Femur (tissue), 1 donor: Measurements from ENCODE around the gene MGST2.
"Not testable (repeated sequence)": the region's sequence is repeated elsewhere in the genome, so short reads cannot be mapped to it uniquely, and the experiment has no call there.

Source experiments
- DNase-seq: peaks from one replicate; pipeline ENCODE4 v3.0.0-alpha.2; 2017

MGST2 gene

DNA sequence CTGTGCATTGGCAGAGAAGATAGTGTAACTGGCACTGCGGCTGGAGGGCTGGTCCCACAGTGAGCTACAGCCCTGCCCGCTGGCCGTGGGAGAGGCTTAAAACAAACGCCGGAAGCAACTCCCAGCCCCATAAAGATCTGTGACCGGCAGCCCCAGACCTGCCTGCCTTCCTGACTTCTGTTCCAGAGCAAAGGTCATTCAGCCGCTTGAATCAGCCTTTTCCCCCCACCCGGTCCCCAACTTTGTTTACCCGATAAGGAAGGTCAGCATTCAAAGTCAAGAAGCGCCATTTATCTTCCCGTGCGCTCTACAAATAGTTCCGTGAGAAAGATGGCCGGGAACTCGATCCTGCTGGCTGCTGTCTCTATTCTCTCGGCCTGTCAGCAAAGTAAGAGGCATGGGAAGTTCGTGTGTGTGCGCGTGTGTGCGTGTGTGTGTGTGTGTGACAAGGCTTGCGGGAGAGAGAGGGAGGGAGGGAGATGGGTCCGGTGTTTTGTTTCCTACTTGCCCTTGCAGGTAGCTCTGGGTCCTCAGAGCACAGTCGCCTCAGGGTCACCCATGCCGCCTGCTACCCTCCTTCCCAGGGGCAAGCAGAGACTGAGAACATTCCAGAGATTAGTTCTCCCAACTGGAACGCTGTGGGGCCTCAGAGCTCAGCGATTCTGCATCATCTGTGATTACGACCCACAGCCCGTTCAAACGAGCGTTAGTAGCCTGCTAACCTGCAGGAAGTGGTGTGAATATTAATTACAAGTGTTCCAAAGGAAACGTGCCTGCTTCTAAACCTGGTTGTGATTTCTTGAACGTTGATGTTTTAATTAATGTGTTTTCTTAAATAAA lies at the start of gene MGST2:
TSS of gene MGST2 (plus strand) at position 130 of the 840 bp plus-strand sequence. CDS start at position 331, 201 bp downstream.
- peak; percentile 82 for DNase-seq

DNA sequence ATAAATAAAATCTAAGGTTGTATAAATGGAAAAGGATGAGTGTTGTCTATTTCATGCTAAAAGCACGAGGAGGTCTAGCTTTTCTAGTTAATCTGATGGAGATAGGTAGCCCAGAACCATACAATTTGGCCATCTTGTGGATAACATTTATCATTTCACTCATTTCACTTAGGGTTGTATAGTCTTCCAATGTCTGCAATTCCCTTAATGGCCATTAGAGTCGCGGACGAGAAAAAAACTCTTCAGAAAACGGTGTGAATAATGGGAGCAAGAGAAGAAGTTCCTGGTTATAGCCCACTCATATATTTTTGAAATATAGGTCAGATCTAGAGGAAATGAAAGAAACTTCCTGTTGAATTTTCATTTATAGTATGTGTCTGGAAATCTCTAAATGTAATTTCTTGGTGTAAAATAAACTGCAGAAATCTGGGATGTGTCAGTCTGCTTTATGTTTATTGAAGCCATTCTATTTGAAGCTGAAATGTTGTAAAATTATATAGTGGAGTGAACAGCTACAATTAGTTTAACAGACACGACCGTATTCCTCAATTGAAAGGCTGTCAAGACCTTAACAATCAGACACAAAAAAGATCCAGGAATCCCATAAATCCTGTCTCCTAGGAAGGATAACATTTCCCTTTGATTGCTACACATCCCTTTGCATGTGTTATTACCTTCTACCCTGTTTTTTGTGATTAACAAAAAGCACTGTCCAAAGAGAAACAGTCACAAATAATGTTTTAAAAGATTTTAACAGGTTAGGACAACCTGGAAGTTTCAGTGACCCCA lies 47.7 kb upstream of the MGST2 start:
- DNase-seq: no peak

DNA sequence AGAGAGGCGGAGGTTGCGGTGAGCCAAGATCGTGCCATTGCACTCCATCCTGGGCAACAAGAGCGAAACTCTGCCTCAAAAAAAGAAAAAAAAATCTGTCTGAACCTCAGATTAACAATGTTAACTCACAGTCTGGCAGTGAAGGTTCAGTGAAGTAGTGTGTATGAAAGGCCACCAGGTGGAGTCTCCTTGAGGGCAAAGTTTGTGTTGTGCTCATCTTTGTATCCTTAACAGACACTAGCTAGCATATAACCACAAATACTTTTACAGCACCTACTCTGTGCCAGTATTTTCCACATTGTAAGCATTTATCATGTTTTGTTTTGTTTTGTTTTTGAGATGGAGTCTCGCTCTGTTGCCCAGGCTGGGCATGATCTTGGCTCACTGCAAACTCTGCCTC lies 46.0 kb upstream of the MGST2 start:
- DNase-seq: no peak

DNA sequence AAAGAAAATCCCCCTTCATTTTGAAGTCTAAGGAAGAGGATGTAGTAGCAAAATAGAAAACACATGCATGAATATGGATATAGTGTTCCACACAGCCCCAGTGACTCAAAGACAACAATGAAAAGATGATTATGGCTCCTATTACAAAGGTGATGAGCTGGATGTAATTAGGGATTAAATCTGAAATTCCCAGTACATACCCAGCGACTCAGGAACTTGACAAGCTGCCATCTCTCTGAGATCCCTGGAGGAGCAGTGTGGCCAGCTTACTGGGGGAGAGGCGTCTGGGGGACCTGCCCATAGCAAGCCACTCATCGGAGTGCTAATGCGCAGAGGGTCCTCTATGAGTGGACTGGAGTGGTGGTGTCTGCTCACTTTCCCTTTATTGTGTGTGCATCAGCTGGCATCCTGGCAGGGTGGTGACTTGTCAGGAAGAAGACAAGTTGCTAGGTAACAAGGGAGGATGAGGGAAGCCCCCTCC lies 42.7 kb upstream of the MGST2 start:
- DNase-seq: no peak

DNA sequence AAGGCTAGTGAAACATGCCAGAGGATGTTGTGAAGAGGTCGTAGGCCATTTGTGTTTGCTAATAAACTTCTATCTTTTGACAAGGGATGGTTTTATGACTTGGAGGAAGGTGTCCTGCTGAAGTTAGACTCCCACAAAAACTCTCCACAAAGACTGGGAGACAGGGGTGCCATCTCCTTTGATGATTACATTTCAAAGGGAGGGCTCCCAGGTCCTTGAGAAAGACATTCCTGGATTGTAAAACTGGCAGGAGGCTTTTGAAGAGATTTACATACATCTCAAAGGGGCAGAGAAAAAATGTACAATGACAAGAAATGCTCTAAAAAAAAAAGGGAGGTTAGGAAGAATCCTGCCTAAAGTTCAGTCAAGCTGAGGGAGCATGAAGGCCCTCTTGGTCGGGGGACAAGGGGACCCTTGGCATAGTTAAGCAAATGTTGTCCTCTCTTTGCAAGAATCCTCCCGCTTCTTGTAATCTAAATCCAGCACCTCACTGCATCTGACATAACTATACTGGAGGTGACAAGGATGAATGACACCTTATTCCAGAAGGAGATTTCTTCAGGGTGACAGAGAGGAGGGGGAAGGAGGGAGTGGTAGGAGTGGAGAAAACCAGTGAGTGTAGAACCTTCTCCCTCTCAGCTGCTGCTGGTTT lies 41.1 kb upstream of the MGST2 start:
- no peak for DNase-seq

DNA sequence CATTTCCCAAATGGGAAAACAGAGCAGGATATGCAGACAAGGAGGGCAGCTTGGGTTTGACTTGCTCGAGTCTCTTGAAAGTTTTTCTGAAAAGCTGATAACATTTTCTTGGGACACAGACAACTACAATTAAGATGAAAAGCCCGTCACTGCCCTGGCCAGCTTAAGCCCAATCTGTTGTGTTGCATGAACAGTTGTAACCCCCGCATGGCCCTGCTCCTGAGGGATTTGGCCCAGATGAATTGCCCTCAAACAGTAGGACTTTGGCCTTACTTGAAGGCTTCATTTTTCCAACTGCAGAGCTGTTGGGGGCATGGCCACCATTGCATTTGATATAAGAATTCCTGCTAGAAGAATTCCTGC lies 40.5 kb upstream of the MGST2 start:
- no peak for DNase-seq

DNA sequence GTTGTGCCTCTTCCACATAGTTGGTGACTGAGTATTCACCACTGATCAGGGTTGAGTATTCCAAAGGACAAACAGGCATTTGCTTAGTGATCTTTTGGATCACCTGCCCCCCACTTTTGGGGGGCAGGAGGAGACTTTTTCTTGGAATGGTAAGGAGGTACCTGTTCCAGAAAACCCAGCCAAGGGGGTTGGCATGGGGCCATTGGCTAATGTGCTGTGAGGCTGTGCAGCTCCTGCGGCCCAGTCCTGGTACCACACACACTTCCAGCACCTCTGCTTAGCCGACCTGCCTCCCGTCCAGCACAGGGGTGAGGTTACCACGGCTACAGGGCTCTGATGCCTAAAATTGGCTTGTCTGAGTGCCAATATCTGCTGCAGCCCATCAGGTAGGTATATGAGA lies 40.1 kb upstream of the MGST2 start:
- no peak for DNase-seq

DNA sequence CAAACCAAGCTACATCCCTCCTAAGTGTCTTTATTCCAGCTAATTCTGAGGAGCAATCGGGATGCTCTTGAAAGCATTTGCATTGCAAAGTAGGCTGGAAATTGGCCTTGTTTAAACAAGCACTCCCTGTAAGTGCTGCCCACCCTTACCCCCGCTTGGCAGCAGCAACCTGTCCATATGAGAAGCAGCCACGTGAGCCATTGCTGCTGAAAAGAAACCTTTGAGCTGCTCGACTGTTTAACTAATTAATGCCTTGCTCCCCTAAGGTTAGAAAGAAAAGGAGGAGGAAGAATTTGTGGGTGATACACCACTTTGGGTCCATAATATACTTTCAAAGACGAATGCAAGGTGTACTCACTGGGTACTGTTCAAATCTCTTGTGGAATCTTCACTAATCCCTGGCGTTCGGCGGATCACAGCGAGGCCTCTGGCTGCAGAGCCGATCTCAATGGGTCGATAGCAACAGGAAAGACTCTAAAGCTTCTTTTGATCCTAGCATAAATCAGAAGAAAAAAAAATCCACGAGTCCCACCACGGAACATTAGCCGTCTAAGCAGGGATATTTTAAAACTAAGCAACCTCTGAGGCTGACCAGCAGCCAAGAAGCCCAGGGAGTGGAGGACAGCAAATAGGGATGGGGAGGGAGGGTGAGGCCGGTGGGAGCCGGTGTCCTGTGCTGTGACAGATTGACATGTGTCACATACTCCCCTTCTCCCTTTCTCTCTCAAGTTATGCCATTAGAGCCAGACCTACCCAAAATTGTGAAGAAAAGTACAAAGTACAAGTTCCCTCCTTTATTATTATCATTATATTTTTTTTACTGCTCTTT lies 37.2 kb upstream of the MGST2 start:
- no peak for DNase-seq

DNA sequence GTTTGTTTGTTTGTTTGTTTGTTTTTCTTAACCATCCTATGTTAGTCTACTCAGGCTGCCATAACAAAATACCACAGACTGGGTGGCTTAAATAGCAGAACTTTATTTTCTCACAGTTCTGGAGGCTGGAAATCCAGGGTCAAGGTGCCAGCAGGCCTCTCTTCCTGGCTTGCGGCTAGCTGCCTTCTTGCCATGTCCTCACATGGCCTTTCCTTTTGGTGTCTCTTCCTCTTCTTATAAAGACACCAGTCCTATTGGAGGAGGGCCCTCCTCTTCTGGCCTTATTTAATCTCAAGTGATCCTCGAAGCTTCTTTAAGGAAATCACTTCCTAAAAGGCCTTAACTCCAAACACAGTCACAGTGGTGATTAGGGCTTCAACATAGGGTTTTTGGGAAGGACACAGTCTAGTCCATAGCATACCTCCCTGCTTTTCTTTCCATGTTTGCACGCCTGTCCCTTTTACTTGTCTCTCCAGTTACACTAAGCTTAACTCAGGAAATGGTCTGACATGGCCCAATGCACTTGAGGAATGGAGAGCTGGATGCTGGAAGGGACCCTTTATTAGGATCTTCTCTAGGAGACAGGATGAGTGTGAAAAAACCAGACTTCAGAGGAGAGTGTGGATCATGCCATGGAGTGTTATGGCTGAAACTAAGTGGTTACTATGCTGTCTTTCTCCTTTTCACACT lies 36.0 kb upstream of the MGST2 start:
- DNase-seq: no peak

DNA sequence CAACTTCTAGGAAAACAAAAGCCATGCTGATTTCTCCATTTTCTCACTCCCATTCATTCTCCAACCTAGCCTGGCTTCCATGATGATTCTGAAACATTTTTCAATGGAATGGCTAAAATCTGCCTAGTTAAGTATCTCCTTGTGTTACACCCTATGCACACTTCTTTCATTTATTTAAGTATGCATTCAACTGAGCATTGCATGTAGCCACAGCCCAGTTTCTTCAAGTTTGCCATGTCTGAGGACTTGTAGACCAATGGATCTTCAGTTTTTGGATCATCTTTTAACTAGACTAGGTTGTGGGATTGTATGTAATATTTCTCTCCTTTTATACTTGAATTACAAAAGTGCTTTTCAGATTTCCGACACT lies 35.5 kb upstream of the MGST2 start:
- no peak for DNase-seq

DNA sequence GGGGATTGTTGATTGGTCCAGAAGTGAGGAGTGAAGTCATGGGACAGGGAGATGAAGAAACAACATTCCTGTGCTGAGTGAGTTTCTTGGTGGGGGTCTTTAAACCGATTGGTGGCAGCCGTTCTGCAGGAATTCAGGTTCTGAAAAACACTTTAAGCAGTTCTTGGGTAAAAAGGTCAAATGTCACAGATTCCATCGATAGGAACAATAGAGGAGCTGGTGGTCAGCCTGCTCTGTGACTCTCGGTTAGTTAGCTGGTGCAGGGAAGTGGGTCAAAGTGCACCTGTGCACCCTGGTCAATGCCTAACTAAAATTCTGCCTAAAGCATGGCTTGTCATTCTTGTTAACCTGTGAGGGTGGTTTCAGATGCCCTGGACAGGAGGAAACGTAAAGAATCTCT lies 34.6 kb upstream of the MGST2 start:
- no peak for DNase-seq

DNA sequence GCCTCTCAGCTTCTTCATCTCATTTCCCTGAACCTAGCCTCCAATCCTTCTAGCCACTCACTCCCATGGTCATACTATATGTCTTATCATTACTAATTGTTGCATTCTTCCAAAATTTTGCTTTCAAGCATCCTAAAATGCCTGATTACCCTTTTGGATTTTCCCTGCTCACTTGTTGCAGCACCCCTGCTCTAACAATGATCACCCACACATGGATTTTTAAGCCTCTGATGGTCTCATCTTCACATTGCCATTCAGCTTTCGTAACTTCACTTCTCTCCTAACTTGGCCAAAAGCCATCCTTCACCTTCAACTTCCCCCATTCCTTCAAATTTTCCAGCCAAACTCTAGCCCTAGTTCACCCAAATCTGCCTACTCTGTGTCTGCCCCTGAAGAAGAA lies 33.8 kb upstream of the MGST2 start:
- DNase-seq: no peak

DNA sequence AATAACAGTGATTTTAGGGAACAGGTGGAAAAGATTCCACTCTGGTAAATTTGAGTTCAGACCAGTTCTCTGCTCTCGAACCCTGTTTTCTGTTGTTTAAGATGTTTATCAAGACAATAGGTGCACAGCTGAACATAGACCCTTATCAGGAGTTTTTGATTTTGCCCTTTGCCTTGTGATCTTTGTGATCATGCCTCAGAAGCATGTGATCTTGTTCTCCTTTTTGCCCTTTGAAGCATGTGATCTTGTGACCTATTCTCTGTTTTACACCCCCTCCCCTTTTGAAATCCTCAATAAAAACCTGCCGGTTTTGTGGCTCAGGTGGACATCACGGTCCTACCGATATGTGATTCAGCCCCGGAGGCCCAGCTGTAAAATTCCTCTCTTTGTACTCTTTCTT lies 32.9 kb upstream of the MGST2 start:
- DNase-seq: not testable (repeated sequence)

DNA sequence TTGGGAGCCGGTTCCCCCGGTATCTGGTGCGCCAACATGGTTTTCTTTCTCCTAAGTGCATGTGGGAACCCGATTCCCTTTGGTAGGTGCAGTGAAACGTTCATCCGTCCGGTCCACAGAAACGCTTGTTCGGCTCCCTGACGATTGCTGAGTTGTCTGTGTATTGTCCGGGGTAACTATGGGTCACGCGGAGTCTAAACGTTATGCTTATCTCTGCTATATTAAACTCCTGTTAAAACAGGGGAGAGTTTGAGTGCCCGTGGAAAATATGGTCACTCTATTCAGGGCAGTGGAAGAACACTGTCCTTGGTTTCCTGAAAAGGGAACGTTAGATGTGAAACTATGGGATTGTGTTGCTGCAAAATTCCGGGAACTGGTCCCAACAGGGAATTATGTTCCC lies 32.4 kb upstream of the MGST2 start:
- DNase-seq: no peak

DNA sequence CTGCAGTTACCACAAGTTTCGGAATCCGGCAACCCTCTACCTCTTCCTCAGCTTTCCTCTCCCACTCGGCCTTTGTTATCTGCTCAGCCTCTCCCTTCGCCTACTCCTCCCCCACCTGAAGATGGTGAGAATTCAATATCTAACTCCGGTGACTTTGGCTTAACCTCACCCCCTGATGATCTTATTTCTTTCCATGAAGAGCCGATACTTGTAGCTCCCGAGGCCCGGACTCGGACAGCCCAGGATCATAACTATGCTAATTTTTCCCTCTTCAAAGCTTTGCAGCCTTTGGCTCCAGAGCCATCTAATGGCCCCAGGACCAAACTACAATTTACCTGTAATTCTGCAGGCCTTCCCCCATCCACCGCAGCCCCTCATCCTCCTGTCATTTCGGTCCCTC lies 32.0 kb upstream of the MGST2 start:
- DNase-seq: no peak

DNA sequence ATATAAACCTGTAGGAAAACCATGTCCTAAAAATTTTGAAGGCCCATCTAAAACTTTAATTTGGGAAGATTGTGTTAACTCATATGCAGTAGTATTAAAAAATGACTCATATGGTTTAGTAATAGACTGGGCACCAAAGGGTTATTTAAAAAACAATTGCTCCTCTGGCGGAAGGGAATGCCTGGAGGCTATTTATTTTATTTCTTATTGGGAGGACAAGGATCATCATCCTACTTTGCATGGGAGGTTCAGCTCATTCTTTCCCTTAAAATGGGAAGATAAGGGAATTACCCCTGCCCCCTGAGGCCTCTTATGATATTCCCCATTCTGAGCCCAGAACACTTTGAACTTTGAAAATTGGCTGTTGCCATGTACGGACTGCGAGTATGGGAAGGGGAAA lies 29.7 kb upstream of the MGST2 start:
- DNase-seq: no peak

DNA sequence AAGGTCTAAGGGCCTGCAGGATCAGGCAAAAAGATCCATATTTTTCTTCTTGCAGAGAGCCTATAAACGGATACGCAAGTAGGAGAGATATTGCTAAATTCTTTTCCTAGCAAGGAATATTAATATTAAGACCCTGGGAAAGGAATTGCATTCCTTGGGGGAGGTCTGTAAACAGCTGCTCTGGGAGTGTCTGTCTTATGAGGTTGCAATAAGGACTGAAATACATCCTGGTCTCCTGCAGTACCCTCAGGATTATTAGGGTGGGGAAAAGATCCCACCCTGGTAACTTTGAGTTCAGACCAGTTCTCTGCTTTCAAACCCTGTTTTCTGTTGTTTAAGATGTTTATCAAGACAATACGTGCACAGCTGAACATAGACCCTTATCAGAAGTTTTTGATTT lies 27.3 kb upstream of the MGST2 start:
- not testable (repeated sequence) for DNase-seq

DNA sequence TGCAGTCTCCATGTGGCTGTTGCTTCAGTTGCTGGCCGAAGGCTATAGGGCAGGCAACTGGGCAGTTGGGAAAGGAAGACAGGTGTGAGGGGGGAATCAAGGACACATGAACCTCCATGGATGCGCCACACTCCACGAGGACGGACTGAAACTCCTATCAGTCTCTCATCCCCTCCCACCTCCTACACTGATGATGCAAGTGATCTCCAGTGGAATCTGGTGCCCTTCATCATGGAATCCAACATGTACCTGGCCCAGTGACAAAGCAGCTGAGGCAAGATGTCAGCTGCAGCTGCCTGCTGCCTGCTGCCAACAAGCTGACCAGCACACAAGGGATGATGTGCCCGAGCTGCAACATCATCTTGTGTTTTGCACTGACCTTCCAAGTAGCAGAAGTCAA lies 26.0 kb upstream of the MGST2 start:
- no peak for DNase-seq

DNA sequence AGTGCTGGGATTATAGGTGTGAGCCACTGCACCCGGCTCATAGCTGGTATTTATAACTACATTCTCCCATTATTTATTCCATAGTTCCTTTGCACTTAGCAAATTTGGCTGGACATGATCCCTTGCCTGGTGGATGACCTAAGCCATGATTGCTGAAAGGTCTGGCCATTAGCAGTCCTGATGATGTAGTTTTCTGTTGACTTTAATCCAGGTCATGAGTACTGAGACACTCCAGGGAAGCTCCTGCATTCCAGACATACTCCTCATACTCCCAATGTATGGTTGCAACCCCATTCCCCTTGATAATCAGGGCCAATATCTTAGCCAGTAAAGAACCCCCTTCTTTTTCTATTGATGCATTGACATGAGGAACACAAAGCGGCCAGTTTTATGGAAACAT lies 24.4 kb upstream of the MGST2 start:
- DNase-seq: no peak

DNA sequence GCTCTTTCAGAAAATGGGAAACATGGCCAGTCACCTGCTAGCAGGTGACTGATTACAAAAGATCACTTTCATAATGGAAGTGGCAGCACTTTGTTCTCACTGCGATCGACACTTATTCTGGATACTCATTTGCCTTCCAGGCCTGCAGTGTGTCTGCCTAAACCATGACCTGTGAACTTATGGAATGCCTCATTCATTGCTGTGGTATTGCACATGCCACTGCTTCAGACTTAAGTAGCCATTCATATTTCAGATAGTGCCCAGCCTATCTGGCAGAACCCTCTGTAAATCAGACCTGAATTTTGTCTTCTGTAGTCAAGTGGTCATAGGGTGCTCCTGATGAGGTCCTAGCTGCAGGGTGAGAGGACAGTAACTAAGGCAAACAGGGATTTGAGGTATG lies 23.3 kb upstream of the MGST2 start:
- DNase-seq: no peak

DNA sequence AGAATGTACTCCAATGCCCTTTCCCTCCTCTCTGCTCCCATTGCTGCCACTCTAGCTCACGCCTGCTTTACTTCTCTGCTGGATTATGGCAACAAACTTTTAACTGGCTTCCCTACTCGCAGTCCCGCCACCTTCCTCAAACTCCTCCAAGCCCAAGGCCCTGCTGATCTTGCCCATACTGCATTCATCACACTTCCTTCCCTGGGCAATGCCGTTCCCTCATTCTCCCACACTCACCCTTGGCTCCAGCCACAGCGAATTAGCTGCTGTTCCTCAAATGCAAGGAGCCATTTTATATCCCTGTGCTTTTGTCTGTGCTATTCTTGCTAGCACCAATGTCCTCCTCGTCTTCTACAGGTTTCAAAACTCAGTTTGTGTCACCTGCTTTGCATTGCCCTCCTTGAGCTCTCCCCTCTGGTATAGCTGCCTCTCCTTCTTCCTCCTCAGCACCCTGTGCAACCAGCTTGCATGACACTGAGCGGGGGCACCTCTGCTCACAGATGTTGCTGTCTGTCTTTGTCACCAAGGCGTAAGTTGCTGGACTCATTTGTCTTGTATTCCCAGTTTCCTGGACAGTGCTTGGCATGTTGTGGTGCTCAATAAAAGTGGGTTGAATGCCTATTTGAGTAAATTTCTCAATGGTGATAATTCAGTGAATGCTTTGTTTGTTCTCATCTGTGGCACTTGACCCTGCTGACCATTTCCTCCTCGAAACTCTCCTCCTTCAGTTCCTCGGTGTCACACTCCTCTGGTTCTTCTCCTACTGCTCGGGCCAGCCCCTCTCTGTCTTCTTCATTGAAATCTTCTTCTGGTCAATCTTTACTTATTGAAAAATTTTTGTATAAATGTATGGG lies 22.4 kb upstream of the MGST2 start:
- no peak for DNase-seq
